HG03571 (cell line): ENCODE measurements around the gene GUCY1A2.

Source experiments
- ATAC-seq: cut with Tn5 transposase; IDR thresholded peaks from one replicate; pipeline ENCODE4 v1.9.1; 2021; ENCODE audit not compliant: unreplicated experiment

The GUCY1A2 gene

GRCh38 chr11:106681435-106681834, 336.8 kb downstream of the GUCY1A2 start:
- no peak for ATAC-seq

- ATAC-seq: no peak
Measured at GRCh38 chr11:106679581-106679980, 338.7 kb downstream of the GUCY1A2 start.

DNA sequence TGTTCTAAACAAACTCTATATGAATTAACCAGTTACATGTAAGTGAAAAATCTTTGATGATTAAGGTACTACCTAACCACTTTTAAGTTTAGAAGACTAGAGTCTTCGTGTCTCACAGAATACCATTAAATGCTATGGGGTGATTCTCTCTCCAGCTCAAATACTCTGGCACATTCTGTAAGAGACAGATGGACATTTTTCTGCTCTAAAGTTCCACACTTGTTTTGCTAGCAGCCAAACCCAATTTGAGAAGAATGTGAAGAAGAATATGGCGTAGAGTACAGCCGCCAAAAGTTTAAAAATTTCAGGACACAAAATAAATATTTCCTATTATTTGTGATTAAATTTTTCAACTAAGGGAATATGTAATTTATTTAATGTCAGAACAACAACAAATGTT, 339.1 kb downstream of the GUCY1A2 start:
- ATAC-seq: no peak

DNA sequence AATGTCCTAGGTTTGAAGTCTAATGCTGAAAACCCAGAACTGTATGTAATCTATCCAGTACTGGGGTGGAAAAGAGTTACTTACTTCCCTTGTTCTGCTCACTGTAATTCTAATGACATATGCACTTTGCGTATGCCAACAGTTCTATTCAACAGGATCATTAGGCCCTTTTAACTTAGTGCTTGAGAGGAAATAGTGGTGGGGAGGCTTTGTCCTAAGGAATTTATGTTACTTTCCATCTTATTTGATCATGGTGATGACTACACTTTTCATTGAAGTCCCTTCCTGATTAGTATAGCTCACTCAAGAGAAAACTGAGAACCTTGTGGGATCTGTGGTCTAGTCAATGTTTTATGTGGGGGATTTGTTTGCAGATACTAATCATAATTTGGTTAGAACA, 348.2 kb downstream of the GUCY1A2 start:
- ATAC-seq: no peak

- ATAC-seq: no peak
Measured at GRCh38 chr11:106668147-106668546, 350.1 kb downstream of the GUCY1A2 start.

- ATAC-seq: no peak
Measured at GRCh38 chr11:106656646-106657045, 361.6 kb downstream of the GUCY1A2 start.

- ATAC-seq: no peak
Measured at GRCh38 chr11:106644824-106645223, 373.5 kb downstream of the GUCY1A2 start.

DNA sequence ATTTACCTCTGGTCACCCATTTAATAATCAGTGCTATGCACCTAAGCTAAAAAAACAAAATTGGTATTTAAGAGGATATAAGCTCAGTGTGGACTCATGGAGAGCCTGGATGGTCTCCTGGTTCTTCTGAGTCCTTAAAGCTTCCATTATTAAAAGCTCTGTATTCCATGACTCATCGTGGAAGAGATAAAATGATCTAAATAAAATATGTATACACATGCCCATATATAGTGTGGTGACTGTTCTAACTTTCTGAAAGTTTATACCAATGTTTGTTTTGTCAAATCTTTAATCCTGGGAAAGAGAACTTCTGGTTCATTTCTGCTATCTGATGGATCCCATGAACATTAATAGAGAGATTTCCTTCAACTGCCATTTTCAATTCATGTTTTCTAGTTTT, 375.9 kb downstream of the GUCY1A2 start:
- ATAC-seq: no peak

GRCh38 chr11:106632283-106632682, 386.0 kb downstream of the GUCY1A2 start:
- no peak for ATAC-seq

DNA sequence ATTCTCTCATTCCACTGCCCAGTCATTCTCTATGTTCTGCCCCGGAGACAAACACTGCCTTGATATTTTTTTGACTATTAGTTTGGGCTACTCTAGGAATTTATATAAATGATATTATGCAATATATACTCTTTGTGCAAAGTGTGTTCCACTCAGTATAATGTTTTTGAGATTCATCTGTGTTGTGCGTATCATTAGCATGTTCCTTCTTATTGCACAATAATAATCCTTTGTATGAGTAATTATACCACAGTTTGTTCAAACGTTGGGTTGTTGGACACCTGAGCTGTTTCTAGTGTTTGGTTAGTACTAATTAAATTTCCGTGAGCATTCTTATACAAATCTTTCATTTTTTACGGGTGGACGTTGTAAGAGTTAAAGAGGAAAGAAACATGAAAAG, 390.6 kb downstream of the GUCY1A2 start:
- ATAC-seq: no peak

GRCh38 chr11:106625566-106625965, 392.7 kb downstream of the GUCY1A2 start:
- ATAC-seq: no peak

GRCh38 chr11:106624377-106624776, 393.9 kb downstream of the GUCY1A2 start:
- no peak for ATAC-seq
